GM19043 (cell line): Measurements from ENCODE around the gene CELF2.

Source experiments
- ATAC-seq: cut with Tn5 transposase; IDR thresholded peaks from one replicate; pipeline ENCODE4 v1.9.1; 2021; ENCODE audit warnings: low read depth; ENCODE audit not compliant: unreplicated experiment

CELF2 gene

GRCh38 chr10:11305825-11306593 is 288.3 kb downstream of the CELF2 start:
- no peak for ATAC-seq

- ATAC-seq, result no peak
Measured at GRCh38 chr10:11307004-11307403, 289.3 kb downstream of the CELF2 start.

- no peak for ATAC-seq
Measured at GRCh38 chr10:11307937-11308336, 290.3 kb downstream of the CELF2 start.

GRCh38 chr10:11311027-11311426 is 293.4 kb downstream of the CELF2 start:
- ATAC-seq, result no peak

- no peak for ATAC-seq
Measured at GRCh38 chr10:11313463-11313862, 295.8 kb downstream of the CELF2 start.

- ATAC-seq, result no peak
Measured at GRCh38 chr10:11317936-11318670, 300.4 kb downstream of the CELF2 start.

GRCh38 chr10:11318826-11319598 is 301.3 kb downstream of the CELF2 start:
- no peak for ATAC-seq

- ATAC-seq, result no peak
Measured at GRCh38 chr10:11319990-11320602, 302.4 kb downstream of the CELF2 start.

GRCh38 chr10:11320809-11321520 is 303.3 kb downstream of the CELF2 start:
- ATAC-seq, result no peak

- ATAC-seq, result no peak
Measured at GRCh38 chr10:11322698-11323097, 305.0 kb downstream of the CELF2 start.

- no peak for ATAC-seq
Measured at GRCh38 chr10:11324761-11325321, 307.2 kb downstream of the CELF2 start.

- no peak for ATAC-seq
Measured at GRCh38 chr10:11325817-11326216, 308.1 kb downstream of the CELF2 start.

GRCh38 chr10:11326241-11326640 is 308.6 kb downstream of the CELF2 start:
- no peak for ATAC-seq

- no peak for ATAC-seq
Measured at GRCh38 chr10:11326913-11327616, 309.4 kb downstream of the CELF2 start.

- ATAC-seq, result no peak
Measured at GRCh38 chr10:11328264-11329061, 310.8 kb downstream of the CELF2 start.

GRCh38 chr10:11329062-11329673 is 311.5 kb downstream of the CELF2 start:
- no peak for ATAC-seq

- no peak for ATAC-seq
Measured at GRCh38 chr10:11330383-11331045, 312.8 kb downstream of the CELF2 start.
